WTC11 (cell line): Measurements from ENCODE around the gene MED12L. TPM values are rescaled to one million over a fixed set of nuclear protein-coding genes. Genes with fewer than 3 reads are reported as not detected.

Source experiments
- ATAC-seq: fragments of 200-7000 bp; cut with Tn5 transposase; 2 replicates; pipeline ENCODE4 v1.10.0; 2021; ENCODE audit warnings: mild to moderate bottlenecking, moderate library complexity
- CTCF ChIA-PET: fragments of 300-600 bp; sonication (Branson Sonifier 250); formaldehyde crosslinking; loops from one replicate; lab custom pipeline; 2021; ENCODE audit warnings: antibody characterized with exemption; lab: Charles Lee
- POLR2A ChIA-PET: fragments of 350-600 bp; sonication (Branson Sonifier 250); formaldehyde crosslinking; loops from one replicate; lab custom pipeline; 2021; ENCODE audit warnings: antibody characterized with exemption; lab: Charles Lee
- DNase-seq: peaks from one replicate; pipeline ENCODE4 v3.0.0; 2021; ENCODE audit warnings: low spot score
- H3K27ac Mint-ChIP-seq: 2 replicates; pipeline ENCODE4 v1.8.0; 2021; ENCODE audit warnings: mixed read lengths
- H3K27me3 Mint-ChIP-seq: 2 replicates; pipeline ENCODE4 v1.8.0; 2021; ENCODE audit warnings: low read depth, mild to moderate bottlenecking, moderate library complexity, mixed read lengths
- H3K36me3 Mint-ChIP-seq: 2 replicates; pipeline ENCODE4 v1.8.0; 2021; ENCODE audit warnings: mixed read lengths
- H3K4me1 Mint-ChIP-seq: 2 replicates; pipeline ENCODE4 v1.8.0; 2022; ENCODE audit warnings: mixed read lengths
- H3K4me3 Mint-ChIP-seq: 2 replicates; pipeline ENCODE4 v1.8.0; 2021; ENCODE audit warnings: mild to moderate bottlenecking, moderate library complexity, mixed read lengths
- H3K9me3 Mint-ChIP-seq: 2 replicates; pipeline ENCODE4 v1.8.0; 2021; ENCODE audit warnings: mixed read lengths
- CREM ChIP-seq: sonication (generic); formaldehyde crosslinking; IDR thresholded peaks from 2 replicates; pipeline ENCODE4 v1.8.1; 2022; ENCODE audit warnings: mild to moderate bottlenecking, missing genetic modification reagents, moderate library complexity
- FOXJ3 ChIP-seq: sonication (generic); formaldehyde crosslinking; IDR thresholded peaks from 2 replicates; pipeline ENCODE4 v1.9.0; 2021; ENCODE audit warnings: missing genetic modification reagents, mild to moderate bottlenecking, borderline replicate concordance
- IRF2 ChIP-seq: sonication (generic); formaldehyde crosslinking; IDR thresholded peaks from 2 replicates; pipeline ENCODE4 v1.8.0; 2022; ENCODE audit warnings: low read depth, missing genetic modification reagents, borderline replicate concordance
- MAX ChIP-seq: sonication (generic); formaldehyde crosslinking; IDR thresholded peaks from 2 replicates; pipeline ENCODE4 v1.8.0; 2022; ENCODE audit warnings: mild to moderate bottlenecking, missing genetic modification reagents
- NR1H2 ChIP-seq: sonication (generic); formaldehyde crosslinking; IDR thresholded peaks from 2 replicates; pipeline ENCODE4 v1.9.0; 2021; ENCODE audit warnings: mild to moderate bottlenecking, moderate library complexity, missing genetic modification reagents
- OVOL2 ChIP-seq: fragments of 250-450 bp; sonication (Bioruptor Pico); IDR thresholded peaks from 2 replicates; pipeline ENCODE4 v1.9.0; 2021; ENCODE audit warnings: mild to moderate bottlenecking, borderline replicate concordance
- PRDM15 ChIP-seq: sonication (generic); formaldehyde crosslinking; IDR thresholded peaks from 2 replicates; pipeline ENCODE4 v1.8.0; 2022; ENCODE audit warnings: missing genetic modification reagents
- SMAD3 ChIP-seq: sonication (generic); formaldehyde crosslinking; IDR thresholded peaks from 2 replicates; pipeline ENCODE4 v1.8.0; 2022; ENCODE audit warnings: missing genetic modification reagents, mild to moderate bottlenecking, borderline replicate concordance
- TP53 ChIP-seq: sonication (generic); formaldehyde crosslinking; IDR thresholded peaks from 2 replicates; pipeline ENCODE4 v1.8.1; 2023; ENCODE audit warnings: mild to moderate bottlenecking, missing genetic modification reagents
- ZNF396 ChIP-seq: fragments of 250-450 bp; sonication (Bioruptor Pico); IDR thresholded peaks from 2 replicates; pipeline ENCODE4 v1.8.0; 2021; ENCODE audit warnings: mild to moderate bottlenecking, moderate library complexity, borderline replicate concordance
- ZNF532 ChIP-seq: fragments of 250-450 bp; sonication (Bioruptor Pico); IDR thresholded peaks from 2 replicates; pipeline ENCODE4 v1.9.0; 2021; ENCODE audit warnings: mild to moderate bottlenecking, borderline replicate concordance
- total RNA-seq: library from RNA; stranded (reverse); gene quantifications from 3 replicates; pipeline ENCODE4 v1.2.3, GENCODE V29; 2021
- TF ChIP-seq, protein P1 (sequence below): sonication (generic); formaldehyde crosslinking; IDR thresholded peaks from 2 replicates; pipeline ENCODE4 v1.8.1; 2023; ENCODE audit warnings: mild to moderate bottlenecking, missing genetic modification reagents
- TF ChIP-seq, protein P2 (sequence below): sonication (generic); formaldehyde crosslinking; IDR thresholded peaks from 2 replicates; pipeline ENCODE4 v1.8.1; 2022; ENCODE audit warnings: mild to moderate bottlenecking, missing genetic modification reagents, moderate library complexity, borderline replicate concordance
- TF ChIP-seq, protein P3 (sequence below): fragments of 250-450 bp; sonication (Bioruptor Pico); conservative IDR thresholded peaks from 2 replicates; pipeline ENCODE4 v1.9.0; 2021; ENCODE audit warnings: mild to moderate bottlenecking
- TF ChIP-seq, protein P4 (sequence below): fragments of 200-600 bp; IDR thresholded peaks from 2 replicates; pipeline ENCODE4 v1.8.0; 2022; ENCODE audit warnings: antibody characterized with exemption

The MED12L gene
- total RNA-seq, 1 experiment from 2014 or later: 27.4 TPM

DNA sequence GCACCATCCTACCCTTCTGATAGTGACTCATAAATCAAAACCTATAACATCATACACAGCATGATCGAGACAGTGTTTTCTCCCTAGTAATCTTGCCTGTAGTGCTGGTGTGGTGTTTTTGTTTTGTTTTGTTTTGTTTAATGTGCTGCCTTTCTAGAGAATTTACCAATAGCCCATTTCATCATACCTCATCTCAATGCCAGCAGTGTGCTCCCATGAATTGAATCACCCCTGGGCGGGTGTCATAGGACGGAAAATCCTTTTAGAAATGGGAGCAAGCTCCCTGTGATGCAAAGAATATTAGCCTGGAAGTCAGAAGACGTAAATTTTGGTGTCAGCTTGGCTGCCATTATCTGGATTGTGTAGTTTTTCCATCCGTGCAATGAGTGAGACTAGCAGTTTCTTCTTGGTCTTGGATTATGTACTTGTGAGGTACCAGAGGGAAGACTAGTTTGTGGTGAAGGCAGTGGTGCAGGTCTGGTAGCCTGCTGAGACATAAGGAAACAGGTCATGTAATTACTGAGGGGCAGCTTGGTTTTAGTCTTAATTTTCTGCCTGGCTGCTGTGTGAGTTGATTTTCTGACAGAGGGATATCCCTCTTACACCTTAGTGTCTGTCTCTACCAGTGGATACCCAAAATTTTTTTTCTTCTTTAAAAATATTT, 345.5 kb downstream of the MED12L start:
- peaks cover 5% of the 10 kb centered on the region for H3K9me3 Mint-ChIP-seq
- ChIA-PET CTCF (interaction anchor here (1.5 kb wide), 1 partner anchor 408 kb away, joined by 4 read pairs; no protein-coding TSS in a partner anchor), POLR2A (no interaction called here)
- peaks cover 18% of the 10 kb centered on the region for H3K27me3 Mint-ChIP-seq
- no peak for ATAC-seq
- peak overlapping the region; percentile 49 for H3K4me3 Mint-ChIP-seq
- no peak for DNase-seq
- H3K36me3 Mint-ChIP-seq: peaks cover 20% of the 10 kb centered on the region
- peak overlapping the region; percentile 47 for H3K27ac Mint-ChIP-seq
- H3K4me1 Mint-ChIP-seq: peaks cover 42% of the 10 kb centered on the region
- no peak for TF ChIP-seq IRF2 (CRISPR knock-in tag)
- TF ChIP-seq TP53 (CRISPR knock-in tag): no peak
- TF ChIP-seq NR1H2 (CRISPR knock-in tag): no peak
- TF ChIP-seq, protein P1, sequence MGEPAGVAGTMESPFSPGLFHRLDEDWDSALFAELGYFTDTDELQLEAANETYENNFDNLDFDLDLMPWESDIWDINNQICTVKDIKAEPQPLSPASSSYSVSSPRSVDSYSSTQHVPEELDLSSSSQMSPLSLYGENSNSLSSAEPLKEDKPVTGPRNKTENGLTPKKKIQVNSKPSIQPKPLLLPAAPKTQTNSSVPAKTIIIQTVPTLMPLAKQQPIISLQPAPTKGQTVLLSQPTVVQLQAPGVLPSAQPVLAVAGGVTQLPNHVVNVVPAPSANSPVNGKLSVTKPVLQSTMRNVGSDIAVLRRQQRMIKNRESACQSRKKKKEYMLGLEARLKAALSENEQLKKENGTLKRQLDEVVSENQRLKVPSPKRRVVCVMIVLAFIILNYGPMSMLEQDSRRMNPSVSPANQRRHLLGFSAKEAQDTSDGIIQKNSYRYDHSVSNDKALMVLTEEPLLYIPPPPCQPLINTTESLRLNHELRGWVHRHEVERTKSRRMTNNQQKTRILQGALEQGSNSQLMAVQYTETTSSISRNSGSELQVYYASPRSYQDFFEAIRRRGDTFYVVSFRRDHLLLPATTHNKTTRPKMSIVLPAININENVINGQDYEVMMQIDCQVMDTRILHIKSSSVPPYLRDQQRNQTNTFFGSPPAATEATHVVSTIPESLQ (CRISPR knock-in tag): no peak
- TF ChIP-seq ZNF532: no peak
- TF ChIP-seq OVOL2 (CRISPR knock-in tag): no peak
- no peak for TF ChIP-seq FOXJ3 (CRISPR knock-in tag)
- TF ChIP-seq, protein P2, sequence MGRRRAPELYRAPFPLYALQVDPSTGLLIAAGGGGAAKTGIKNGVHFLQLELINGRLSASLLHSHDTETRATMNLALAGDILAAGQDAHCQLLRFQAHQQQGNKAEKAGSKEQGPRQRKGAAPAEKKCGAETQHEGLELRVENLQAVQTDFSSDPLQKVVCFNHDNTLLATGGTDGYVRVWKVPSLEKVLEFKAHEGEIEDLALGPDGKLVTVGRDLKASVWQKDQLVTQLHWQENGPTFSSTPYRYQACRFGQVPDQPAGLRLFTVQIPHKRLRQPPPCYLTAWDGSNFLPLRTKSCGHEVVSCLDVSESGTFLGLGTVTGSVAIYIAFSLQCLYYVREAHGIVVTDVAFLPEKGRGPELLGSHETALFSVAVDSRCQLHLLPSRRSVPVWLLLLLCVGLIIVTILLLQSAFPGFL: no peak
- no peak for TF ChIP-seq SMAD3 (CRISPR knock-in tag)
- TF ChIP-seq CREM (CRISPR knock-in tag): no peak
- TF ChIP-seq, protein P3, sequence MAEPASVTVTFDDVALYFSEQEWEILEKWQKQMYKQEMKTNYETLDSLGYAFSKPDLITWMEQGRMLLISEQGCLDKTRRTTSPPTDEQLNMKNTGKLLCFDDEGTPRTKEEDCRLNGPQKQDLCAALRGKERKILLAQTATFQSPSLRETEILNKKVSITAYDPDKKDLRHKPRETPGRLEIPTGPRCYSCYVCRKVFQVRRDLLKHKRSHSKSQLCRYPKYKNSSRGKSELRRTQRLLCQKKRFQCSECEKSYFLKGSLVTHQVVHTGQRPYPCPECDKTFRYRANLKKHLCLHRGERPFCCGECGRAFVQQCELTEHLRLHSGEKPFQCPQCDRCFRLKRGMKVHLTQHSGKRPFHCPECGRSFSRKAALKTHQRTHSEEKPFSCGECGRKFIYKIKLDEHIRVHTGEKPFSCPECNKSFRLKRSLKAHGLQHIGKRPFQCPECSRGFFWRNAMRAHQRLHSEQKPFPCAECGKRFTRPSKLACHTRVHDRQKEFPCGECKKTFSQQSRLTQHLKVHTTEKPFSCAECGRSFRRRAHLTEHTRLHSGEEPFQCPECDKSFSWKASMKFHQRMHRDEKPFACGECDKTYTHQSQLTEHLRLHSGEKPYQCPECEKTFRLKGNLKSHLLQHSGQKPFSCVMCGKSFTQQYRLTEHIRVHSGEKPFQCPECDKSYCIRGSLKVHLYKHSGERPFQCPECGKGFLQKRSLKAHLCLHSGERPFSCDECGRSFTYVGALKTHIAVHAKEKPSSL: no peak
- TF ChIP-seq, all 79 proteins: peak for 0

GRCh38 chr3:151431940-151432339, 346.5 kb downstream of the MED12L start:
- H3K36me3 Mint-ChIP-seq: peaks cover 20% of the 10 kb centered on the region
- ChIA-PET CTCF (no interaction called here), POLR2A (no interaction called here)
- DNase-seq: no peak
- H3K4me3 Mint-ChIP-seq: no peak overlapping the region
- H3K9me3 Mint-ChIP-seq: peaks cover 5% of the 10 kb centered on the region
- no peak overlapping the region for H3K27ac Mint-ChIP-seq
- H3K4me1 Mint-ChIP-seq: peaks cover 40% of the 10 kb centered on the region
- ATAC-seq: peak; percentile 46; the same call in 1 of the 2 replicates
- H3K27me3 Mint-ChIP-seq: peaks cover 18% of the 10 kb centered on the region
- TF ChIP-seq, protein P2: no peak
- TF ChIP-seq MAX (CRISPR knock-in tag) (no peak), PRDM15 (CRISPR knock-in tag) (no peak), SMAD3 (CRISPR knock-in tag) (no peak), ZNF396 (no peak)
- TF ChIP-seq, protein P4, sequence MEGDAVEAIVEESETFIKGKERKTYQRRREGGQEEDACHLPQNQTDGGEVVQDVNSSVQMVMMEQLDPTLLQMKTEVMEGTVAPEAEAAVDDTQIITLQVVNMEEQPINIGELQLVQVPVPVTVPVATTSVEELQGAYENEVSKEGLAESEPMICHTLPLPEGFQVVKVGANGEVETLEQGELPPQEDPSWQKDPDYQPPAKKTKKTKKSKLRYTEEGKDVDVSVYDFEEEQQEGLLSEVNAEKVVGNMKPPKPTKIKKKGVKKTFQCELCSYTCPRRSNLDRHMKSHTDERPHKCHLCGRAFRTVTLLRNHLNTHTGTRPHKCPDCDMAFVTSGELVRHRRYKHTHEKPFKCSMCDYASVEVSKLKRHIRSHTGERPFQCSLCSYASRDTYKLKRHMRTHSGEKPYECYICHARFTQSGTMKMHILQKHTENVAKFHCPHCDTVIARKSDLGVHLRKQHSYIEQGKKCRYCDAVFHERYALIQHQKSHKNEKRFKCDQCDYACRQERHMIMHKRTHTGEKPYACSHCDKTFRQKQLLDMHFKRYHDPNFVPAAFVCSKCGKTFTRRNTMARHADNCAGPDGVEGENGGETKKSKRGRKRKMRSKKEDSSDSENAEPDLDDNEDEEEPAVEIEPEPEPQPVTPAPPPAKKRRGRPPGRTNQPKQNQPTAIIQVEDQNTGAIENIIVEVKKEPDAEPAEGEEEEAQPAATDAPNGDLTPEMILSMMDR: no peak
